Measurements from ENCODE around the gene KRT86. TPM values are rescaled to one million over a fixed set of nuclear protein-coding genes. Genes with fewer than 3 reads are reported as not detected.

Gene KRT86
- total and polyA plus RNA-seq, 2 experiments from 2014 or later = 0.16 TPM; not detected in 1

DNA sequence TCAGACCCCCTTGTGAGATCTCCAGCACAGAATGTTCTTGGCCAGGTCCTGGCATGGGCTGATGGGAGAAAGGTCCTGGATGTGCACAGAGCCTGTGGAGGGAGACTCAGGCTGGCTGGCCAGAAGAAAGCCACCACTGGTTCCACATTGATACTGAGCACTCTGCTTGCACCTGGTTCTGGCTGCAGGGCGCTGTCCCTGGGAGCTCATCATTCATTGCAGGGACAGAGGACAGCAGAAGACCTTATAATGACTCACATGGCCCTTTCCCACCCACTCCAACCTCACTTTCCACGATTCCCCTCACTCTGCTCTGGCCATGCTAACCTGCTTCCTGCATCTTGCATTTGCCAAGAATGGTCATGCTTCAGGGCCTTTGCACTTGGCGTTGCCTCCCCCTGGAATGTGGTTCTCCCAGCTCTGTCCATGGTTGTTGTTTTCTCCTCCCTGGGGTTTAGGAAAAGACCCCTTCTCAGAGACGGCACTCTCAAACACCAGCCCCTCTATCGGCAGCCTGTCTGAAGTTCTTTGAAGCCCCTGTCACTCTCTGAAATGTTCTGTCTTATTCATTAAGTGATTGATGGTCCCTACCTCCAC lies 31.1 kb upstream of the KRT86 start (continued):
- TF ChIP-seq, protein P1, sequence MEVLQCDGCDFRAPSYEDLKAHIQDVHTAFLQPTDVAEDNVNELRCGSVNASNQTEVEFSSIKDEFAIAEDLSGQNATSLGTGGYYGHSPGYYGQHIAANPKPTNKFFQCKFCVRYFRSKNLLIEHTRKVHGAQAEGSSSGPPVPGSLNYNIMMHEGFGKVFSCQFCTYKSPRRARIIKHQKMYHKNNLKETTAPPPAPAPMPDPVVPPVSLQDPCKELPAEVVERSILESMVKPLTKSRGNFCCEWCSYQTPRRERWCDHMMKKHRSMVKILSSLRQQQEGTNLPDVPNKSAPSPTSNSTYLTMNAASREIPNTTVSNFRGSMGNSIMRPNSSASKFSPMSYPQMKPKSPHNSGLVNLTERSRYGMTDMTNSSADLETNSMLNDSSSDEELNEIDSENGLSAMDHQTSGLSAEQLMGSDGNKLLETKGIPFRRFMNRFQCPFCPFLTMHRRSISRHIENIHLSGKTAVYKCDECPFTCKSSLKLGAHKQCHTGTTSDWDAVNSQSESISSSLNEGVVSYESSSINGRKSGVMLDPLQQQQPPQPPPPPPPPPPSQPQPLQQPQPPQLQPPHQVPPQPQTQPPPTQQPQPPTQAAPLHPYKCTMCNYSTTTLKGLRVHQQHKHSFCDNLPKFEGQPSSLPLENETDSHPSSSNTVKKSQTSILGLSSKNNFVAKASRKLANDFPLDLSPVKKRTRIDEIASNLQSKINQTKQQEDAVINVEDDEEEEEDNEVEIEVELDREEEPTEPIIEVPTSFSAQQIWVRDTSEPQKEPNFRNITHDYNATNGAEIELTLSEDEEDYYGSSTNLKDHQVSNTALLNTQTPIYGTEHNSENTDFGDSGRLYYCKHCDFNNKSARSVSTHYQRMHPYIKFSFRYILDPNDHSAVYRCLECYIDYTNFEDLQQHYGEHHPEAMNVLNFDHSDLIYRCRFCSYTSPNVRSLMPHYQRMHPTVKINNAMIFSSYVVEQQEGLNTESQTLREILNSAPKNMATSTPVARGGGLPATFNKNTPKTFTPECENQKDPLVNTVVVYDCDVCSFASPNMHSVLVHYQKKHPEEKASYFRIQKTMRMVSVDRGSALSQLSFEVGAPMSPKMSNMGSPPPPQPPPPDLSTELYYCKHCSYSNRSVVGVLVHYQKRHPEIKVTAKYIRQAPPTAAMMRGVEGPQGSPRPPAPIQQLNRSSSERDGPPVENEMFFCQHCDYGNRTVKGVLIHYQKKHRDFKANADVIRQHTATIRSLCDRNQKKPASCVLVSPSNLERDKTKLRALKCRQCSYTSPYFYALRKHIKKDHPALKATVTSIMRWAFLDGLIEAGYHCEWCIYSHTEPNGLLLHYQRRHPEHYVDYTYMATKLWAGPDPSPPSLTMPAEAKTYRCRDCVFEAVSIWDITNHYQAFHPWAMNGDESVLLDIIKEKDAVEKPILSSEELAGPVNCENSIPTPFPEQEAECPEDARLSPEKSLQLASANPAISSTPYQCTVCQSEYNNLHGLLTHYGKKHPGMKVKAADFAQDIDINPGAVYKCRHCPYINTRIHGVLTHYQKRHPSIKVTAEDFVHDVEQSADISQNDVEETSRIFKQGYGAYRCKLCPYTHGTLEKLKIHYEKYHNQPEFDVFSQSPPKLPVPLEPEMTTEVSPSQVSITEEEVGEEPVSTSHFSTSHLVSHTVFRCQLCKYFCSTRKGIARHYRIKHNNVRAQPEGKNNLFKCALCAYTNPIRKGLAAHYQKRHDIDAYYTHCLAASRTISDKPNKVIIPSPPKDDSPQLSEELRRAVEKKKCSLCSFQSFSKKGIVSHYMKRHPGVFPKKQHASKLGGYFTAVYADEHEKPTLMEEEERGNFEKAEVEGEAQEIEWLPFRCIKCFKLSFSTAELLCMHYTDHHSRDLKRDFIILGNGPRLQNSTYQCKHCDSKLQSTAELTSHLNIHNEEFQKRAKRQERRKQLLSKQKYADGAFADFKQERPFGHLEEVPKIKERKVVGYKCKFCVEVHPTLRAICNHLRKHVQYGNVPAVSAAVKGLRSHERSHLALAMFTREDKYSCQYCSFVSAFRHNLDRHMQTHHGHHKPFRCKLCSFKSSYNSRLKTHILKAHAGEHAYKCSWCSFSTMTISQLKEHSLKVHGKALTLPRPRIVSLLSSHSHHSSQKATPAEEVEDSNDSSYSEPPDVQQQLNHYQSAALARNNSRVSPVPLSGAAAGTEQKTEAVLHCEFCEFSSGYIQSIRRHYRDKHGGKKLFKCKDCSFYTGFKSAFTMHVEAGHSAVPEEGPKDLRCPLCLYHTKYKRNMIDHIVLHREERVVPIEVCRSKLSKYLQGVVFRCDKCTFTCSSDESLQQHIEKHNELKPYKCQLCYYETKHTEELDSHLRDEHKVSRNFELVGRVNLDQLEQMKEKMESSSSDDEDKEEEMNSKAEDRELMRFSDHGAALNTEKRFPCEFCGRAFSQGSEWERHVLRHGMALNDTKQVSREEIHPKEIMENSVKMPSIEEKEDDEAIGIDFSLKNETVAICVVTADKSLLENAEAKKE (CRISPR knock-in tag; IDR thresholded peaks at IDR 0.05) = no peak
- TF ChIP-seq, protein P2, sequence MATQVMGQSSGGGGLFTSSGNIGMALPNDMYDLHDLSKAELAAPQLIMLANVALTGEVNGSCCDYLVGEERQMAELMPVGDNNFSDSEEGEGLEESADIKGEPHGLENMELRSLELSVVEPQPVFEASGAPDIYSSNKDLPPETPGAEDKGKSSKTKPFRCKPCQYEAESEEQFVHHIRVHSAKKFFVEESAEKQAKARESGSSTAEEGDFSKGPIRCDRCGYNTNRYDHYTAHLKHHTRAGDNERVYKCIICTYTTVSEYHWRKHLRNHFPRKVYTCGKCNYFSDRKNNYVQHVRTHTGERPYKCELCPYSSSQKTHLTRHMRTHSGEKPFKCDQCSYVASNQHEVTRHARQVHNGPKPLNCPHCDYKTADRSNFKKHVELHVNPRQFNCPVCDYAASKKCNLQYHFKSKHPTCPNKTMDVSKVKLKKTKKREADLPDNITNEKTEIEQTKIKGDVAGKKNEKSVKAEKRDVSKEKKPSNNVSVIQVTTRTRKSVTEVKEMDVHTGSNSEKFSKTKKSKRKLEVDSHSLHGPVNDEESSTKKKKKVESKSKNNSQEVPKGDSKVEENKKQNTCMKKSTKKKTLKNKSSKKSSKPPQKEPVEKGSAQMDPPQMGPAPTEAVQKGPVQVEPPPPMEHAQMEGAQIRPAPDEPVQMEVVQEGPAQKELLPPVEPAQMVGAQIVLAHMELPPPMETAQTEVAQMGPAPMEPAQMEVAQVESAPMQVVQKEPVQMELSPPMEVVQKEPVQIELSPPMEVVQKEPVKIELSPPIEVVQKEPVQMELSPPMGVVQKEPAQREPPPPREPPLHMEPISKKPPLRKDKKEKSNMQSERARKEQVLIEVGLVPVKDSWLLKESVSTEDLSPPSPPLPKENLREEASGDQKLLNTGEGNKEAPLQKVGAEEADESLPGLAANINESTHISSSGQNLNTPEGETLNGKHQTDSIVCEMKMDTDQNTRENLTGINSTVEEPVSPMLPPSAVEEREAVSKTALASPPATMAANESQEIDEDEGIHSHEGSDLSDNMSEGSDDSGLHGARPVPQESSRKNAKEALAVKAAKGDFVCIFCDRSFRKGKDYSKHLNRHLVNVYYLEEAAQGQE (IDR thresholded peaks at IDR 0.05; ENCODE audit: unreplicated experiment) = no peak
- TF ChIP-seq NANOG (IDR thresholded peaks at IDR 0.05; ENCODE audit: borderline replicate concordance) = no peak
- no peak for TF ChIP-seq POLR2AphosphoS5 (IDR thresholded peaks at IDR 0.05; ENCODE audit: low read depth)
